Kidney glomerular epithelial cell (primary cell): ENCODE results near the gene LARGE1.
A peak's percentile ranks its signal among the peaks of the same experiment; 100 is the strongest.
"Not testable (repeated sequence)": the region's sequence is repeated elsewhere in the genome, so short reads cannot be mapped to it uniquely, and the experiment has no call there.

Experiments used
- DNase-seq: peaks from one replicate; lab custom pipeline; 2025; lab: John Stamatoyannopoulos, UW

LARGE1 gene

DNA sequence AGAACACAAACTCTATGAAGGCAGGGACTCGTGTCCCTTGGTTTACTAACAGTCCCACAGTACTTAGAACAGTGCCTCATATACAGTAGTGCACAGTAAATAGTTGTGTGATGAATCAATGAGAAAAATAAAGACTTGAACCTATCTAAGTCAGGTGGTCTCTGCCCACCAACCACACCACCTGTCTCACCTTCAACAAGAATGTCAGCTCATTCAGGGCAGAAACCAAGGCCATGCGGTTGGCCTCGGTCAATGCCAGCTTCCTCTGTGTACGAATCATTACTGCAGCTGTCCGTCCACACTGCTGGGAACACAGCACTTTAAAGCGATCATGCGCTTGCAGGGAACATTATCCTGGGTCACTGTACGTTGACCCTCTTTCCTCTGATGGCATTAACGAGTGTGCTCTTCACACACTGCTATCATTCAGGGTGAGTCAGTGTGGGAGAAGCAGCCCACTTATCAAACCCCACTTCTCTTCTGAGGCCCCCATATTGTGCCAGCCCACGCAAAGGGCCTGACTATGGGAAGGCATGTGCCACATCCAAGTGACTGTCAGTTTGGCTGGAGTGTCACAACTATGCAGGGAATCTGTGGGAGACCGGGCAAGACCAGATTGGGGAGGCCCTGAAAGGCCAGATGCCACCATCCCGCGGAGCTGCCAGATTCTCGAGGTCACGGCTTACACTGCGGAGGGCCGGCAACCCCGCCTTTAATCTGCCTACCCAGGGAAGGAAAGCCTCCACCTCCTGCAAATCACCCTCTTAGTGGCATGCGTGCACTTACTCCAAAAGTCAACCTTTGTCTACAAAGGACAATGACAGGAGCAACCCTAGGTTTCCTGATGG, 36.1 kb downstream of the LARGE1 start:
- peak; percentile 46 for DNase-seq

DNA sequence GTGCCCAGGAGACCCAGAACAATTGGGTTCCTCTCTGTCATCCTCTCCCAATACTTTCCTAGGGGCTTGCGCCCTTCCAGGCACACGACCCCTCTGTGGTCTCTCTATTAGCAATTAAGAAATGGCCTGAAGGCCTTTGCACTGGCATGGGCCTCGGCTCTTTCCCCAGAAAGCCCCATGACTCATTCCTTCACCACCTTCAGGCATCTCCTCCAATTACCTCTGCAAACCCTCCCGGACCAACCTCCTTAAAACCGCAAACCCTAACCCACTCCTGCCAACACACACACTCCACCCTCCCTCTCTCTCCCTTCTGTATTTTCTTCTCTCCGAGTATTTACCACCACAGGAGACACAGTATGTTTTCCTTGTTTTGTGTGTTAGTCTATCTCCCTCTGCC, 36.7 kb downstream of the LARGE1 start:
- DNase-seq = peak; percentile 52

DNA sequence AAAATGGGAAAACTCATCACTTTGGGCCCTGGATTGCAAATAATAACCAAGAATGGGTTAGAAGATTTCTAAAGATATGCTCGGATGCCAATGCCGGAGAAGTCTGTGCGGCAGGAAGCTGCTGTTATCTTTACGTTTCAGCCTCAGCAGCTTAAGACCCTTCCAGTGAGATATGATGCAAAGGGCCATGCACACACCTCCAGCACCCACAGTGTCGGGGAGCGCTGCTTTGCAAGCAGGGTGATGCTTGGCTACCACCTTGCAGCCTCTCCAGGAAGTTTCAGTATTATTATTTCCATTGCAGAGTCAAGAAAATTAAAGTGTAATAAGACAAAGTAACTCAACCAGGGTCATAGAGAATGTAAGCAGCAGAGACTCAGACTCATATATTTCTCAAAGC, 37.3 kb downstream of the LARGE1 start:
- no peak for DNase-seq

DNA sequence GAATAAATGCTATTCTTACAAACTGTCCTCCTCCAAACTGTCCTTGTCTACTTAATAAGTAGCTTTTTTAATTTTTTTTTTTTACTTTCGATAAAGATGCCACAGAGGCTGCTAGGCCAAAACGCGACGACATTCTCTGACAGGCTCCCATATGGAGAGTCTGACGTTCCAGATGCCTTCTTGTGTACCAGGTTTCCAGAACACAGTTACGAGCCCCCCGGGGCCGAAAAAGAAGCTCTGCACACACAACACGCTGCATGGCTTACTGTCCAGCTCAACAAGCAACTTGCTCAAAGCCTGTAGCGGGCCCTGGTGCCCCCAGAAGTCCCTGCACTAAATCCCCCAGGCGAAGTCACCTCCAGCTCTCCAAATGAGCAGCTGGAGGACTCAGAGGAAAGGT, 39.3 kb downstream of the LARGE1 start:
- DNase-seq = no peak

DNA sequence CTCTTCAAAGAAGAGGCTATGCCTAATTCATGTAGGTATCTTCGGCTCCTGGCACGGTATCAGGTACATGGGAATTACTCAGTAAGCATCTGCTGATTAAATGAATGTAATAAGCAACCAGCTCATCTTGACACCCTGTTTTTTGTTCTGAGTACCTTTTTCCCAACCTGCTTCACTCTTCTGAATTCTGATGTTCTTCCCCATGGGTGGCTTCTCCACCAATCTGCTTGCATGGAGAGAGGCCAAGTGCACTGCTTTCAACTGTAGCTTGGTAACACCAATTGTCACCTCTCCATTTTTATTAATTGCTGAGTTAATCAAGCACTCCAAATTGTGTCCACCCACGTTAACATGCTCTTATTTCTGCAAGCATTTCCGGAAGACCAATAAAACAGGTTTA, 40.5 kb downstream of the LARGE1 start:
- no peak for DNase-seq

DNA sequence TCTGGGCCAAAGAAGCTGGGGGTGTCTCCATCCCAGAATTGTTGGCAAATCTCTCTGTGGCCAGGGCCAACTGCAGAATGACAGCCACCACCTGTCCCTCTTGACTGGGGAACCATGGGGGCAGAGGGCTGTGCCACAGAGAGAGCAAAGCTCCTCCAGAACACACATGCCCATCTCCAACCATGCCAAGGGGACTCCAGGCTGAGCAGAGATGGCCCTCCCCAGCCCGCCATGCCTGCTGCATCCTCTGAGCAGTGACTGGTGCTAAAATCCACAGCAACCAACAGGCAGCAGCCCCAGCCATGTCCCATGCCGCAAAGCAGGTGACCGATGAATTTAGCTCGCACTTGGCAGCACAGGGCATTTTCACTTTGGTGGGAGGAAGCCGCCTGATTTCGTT, 45.0 kb downstream of the LARGE1 start:
- no peak for DNase-seq

DNA sequence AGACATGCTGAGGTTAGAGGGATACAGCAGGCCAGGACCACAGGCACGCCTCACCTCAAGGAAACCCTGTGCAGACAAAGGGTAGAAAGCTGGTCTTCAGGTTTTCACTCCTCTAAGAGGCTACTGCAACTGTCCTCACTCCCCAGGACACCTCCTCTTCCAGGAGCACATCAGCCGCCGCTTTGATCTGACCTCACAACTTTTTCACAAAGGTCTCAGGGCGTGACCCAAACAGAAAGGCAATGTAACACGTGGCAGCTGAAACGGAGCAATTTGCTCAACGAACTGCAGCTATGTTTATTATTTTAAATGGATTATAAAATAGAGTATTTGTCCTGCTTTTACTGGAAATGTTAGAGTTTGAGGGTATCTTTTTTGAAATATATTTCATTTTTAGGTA, 46.1 kb downstream of the LARGE1 start:
- DNase-seq = no peak

DNA sequence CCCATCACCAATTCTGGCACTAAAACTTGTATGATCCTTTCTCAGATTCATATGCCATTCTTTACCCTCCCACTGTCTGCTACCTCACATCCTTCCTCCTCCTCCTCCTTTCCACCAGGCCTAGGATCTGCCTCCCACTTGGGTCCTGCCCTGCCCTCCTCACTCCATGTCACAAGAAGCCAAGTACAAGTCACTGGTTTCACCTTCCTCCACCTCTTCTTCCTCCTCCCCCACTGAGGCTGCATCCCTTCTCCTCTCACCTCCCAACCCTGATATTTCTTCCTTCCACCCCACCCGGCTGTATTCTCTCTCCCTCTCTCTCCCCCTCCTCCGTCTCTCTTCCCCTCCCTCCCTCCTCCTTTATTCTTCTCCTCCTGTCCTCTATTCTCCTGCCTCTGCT, 46.6 kb downstream of the LARGE1 start:
- DNase-seq = no peak

DNA sequence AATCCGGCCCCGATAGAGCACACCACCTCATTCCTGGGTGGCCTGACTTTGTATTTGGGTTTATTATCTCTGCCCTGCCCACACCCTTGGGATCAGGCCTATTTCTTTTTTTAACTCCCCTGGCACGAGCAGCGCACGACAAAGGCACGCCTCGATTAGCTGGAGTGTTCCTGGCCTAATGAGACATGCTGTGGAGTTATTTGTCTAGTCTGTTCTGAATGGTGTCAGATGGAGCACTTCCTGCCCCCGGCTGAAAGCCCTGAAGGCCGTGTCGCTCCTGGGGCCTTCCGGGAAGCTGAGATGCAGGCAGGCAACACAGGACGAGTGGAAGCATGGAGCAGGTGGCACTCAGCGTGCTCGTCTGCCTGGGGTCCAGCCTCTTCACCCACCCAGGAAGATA, 47.1 kb downstream of the LARGE1 start:
- DNase-seq = no peak

DNA sequence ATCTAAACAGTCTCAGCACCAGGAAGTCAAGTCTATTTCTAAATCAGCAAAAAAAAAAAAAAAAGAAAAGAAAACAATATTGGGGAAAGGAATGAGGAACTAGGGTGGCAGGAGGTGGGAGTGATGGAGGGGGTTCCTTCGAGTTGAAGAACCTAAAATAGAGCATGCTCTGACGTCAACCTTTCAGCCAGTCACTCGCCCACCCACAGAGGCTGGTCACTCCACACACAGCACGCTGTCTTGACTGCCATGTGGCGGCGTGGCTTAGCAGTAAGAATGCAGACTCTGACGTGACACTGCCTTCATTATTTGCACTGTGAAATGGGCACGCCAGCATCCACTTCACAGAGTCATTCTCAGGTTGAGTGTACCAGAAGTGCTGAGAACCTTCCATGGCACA, 48.3 kb downstream of the LARGE1 start:
- DNase-seq = no peak

DNA sequence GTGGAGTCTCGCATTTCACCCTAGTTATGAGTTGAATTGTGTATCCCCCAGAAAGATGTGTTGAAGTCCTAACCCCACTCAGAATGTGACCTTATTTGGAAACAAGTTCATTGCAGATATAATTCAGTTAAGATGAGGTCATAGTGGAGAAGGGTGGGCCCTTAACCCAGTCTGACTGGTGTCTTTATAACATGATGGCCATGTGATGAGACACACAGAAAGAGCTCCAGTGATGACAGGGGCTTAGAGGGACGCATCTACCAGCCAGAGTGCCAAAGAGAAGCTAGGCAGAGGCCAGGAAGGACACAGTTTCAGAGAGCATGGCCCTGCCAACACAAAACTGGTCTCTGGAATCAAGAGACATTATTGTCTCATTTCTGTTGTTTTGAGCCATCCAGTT, 50.3 kb downstream of the LARGE1 start:
- no peak for DNase-seq

DNA sequence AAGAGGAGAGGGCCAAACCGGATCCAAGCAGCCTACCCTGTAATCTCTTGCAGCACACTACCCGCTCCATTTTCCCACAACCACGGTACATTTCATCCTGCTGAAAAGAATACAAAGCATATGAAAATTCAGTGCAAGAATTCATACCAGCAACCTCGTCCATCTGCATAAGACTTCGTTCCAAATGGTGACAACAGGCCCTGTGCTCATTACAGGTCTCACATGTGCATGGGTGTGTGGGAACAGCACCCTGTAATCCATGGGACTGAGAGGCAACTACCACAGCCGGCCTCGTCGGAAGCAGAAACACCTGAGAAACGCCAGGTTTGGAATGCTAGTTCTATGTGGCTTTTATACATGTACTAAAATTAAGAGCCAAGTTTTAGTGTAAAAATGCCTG, 52.3 kb downstream of the LARGE1 start:
- no peak for DNase-seq

DNA sequence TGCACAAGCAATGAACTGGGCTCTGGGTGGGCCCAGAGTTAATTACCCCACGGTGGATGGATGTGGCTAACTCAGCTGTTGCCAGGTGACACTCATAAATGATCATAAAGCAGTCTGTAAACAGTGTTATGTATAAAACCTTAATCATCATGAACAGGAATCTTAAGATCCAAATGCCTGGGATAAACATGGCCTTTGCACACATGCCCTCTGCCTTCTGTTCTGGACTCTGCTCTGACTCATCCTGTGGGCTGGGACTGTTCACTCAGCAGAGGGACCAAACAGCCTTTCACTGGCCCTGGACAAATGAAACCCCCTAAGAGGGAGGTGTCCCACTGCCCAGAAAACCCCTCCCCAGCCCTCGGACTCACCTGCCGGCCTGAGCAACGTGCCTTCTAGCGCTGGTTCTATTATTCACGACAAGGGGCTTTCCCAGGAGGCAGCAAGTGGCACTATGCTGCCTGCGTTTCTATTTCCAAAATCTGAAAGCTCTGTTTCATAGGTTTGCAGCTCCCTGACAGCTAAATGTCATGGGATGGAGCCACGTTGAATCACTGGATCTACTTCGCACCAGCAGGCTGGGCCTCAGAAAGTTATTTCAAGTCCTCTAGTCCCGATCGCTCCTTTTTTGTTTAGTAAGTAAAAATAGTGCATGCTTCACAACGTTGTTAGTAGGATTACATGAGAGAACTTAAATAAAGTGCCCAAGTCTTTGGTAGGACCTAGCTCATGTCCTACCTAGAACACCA, 53.0 kb downstream of the LARGE1 start:
- peak; percentile 53 for DNase-seq

DNA sequence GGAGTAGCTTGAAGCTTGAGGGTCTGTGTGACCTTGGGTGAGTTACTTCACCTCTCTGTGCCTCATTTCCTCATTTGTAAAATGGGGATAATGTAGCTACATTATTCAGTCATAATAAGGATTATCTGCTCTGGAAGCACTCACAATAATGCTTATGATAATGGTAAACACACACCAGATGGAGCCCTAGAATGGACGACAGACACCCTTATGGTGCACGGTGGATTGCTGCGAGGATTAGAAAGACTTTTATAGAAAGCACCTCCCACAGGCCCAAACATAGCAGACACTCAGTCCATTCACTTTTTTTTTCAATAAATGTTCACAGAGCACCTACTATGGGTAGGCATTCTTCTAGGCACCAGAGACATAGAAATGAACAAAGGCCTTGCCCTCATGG, 53.8 kb downstream of the LARGE1 start:
- no peak for DNase-seq

DNA sequence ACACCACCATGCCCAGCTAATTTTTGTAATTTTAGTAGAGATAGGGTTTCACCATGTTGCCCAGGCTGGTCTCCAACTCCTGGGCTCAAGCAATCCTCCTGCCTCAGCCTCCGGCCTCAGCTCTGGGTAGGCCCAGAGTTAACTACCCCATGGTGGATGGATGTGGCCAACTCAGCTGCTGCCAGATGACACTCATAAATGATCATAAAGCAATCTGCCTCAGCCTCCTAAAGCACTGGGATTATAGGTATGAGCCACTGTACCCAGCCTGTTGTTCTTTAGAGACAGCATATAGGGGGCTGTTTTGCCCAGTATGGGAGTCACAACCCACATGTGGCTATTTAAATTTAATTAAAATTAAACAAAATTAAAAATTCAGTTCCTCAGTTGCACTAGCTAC, 54.3 kb downstream of the LARGE1 start:
- no peak for DNase-seq

DNA sequence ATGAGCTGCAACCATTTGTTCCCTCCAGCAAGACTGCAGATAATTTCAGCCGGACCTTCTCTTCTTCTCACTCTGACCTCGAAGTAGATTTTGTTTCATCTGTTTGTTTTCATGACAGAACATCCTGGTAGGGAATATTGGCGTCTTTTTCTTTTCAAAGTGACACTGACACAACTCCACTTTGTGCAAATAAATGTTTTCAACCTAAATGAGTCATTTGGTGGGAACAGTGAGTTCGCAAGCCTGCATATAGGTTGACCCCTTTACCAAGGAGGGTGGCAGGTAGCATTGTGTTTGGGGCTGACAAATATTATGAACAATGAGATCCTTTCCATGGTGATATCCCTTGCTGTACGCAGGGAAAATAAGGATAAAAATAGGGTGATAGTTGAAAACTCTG, 55.0 kb downstream of the LARGE1 start:
- no peak for DNase-seq

DNA sequence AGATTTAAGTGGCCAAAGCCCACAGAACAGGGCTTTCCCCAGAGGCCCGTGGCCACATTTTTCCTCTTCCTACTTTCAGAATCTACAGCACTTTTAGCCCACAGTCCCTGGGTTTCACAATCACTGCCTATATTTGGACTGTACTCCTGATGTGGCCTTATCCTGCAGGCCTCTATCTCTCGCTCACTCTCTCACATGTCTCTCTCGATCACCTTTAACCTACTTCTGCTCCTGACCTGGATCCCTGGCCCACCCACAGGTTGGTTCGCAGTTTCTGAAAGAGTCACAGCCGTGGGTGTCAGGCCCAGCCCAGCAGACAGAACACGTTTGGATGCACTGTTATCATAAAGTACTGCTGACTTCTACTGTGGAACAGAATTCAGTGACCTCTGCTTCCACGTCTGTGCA, 55.5 kb downstream of the LARGE1 start:
- no peak for DNase-seq

DNA sequence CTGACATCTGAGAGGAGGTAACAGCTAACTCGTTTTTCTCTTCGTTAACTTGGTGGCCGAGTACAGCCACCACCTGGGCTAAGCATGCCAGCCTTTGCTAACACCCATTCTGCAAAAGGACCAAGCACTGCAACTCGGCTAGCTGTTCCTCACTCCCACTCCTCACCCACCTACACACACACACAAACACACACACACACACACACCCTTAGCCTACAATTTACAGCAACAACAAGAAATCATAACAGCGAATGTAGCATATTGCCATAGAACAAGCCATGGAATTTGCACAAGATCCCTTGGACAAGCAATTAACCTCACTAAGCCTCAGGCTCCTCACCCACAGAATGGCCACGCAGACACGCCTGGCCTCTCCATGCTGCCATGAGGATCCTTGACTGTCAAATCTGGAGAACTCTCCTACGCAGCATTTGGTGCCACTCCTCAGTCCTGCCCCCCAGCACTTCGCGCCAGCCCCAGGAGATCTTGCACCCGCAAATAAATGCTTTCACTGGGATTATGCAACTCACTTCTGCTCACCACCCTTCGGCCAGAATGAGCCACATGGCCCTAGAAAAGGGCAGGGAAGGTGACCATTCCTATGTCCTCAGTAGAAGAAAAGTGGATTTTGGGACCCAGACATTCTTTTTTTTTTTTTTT, 58.9 kb downstream of the LARGE1 start:
- DNase-seq = no peak

DNA sequence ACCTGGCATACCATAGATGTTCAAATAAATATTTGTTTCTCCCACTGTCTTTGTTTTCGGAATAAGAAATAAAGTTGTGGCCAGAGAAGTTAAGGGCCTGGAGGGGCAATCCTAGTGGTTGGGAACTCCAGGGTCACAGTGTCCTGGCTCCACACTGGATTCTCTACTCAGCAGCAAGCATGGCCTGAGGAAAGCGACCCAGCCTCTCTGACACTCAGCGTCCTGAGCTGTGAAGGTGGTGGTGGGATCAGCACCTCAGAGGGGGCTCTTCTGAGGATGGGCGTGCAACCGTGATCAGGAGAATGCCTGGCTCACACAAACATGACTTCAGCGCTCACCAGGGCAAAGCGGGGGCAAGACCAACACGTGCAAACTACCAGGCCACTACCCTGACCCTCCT, 59.9 kb downstream of the LARGE1 start:
- no peak for DNase-seq

DNA sequence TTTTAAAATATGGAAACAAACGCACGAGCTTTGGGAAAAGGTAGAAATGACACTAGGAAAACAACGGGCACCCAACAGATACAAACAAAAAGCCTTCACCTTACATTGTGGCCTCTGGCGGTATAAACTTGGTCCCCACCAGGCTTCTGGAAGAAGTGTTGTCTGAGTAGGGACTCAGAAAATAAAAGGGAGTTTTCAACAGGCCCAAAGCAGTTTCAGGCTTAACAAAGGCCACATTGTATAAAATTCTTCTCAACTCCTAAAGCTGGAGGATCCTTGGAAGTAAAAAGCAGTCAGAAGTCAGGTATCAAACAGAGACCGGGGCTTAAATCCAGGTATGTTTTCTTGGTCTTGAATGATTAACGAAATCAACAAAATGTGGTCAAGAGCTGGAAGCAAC, 61.0 kb downstream of the LARGE1 start:
- DNase-seq = no peak

DNA sequence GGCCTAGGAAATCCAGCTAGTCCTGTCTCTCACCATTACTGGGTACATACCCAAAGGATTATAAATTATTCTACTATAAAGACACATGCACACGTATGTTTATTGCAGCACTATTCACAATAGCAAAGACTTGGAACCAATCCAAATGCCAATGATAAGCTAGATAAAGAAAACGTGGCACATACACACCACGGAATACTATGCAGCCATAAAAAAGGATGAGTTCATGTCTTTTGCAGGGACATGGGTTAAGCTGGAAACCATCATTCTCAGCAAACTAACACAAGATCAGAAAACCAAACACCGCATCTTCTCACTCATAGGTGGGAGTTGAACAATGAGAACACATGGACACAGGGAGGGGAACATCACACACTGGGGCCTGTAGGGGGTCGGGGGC, 61.6 kb downstream of the LARGE1 start:
- DNase-seq = not testable (repeated sequence)

DNA sequence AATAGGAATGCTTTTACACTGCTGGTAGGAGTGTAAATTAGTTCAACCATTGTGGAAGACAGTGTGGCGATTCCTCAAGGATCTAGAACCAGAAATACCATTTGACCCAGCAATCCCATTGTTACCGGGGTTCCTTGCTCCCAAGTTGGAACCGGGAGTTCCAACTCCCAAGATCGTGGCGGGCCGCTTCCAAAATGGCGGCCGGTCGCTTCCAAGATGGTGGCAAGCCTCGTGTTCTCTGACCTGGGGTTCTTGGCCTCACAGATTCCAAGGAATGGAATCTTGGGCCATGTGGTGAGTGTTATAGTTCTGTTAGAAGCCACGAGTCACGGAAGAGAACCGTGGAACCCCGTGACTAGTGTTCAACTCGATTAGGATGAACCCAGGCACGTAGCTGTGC, 62.5 kb downstream of the LARGE1 start:
- not testable (repeated sequence) for DNase-seq

DNA sequence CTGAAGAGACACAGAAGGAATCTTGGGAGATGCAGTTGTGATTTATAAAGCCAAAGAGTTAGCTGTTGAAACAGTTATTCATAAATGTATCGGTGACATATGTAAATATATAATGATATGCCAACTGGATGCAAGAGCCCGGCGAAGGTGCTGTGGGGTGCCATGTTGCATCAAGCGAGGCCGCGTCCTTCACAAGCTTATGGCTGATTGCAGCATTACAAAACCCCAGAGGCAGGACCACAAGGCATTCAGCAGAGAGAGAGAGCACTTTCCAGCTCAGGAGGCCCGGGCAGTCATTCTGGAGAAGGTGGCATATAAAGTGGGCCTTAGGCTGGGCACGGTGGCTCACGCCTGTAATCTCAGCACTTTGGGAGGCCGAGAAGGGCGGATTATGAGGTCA, 65.6 kb downstream of the LARGE1 start:
- DNase-seq = no peak
